GM21619 (cell line): ENCODE measurements around the gene ELAC1.
"Not testable (repeated sequence)": the region's sequence is repeated elsewhere in the genome, so short reads cannot be mapped to it uniquely, and the experiment has no call there.

ENCODE experiments used
- ATAC-seq: cut with Tn5 transposase; IDR thresholded peaks from one replicate; pipeline ENCODE4 v1.9.1; 2021; ENCODE audit not compliant: unreplicated experiment

Gene ELAC1

GRCh38 chr18:50970006-50970405 is 2.2 kb downstream of the ELAC1 start:
- ATAC-seq, result no peak

GRCh38 chr18:50972404-50972803 is 4.6 kb downstream of the ELAC1 start:
- not testable (repeated sequence) for ATAC-seq

- ATAC-seq, result no peak
These were observed 5.7 kb downstream of the ELAC1 start for GRCh38 chr18:50973367-50974126.

GRCh38 chr18:50977037-50977760 is 9.4 kb downstream of the ELAC1 start:
- no peak for ATAC-seq

GRCh38 chr18:50981381-50981780 is 13.5 kb downstream of the ELAC1 start:
- ATAC-seq, result no peak

- no peak for ATAC-seq
These were observed 14.4 kb downstream of the ELAC1 start for GRCh38 chr18:50982086-50982801.

GRCh38 chr18:50982802-50983179 is 15.0 kb downstream of the ELAC1 start:
- ATAC-seq, result no peak

GRCh38 chr18:50986360-50987087 is 18.7 kb downstream of the ELAC1 start:
- ATAC-seq, result no peak

GRCh38 chr18:50987261-50987660 is 19.4 kb downstream of the ELAC1 start:
- no peak for ATAC-seq

GRCh38 chr18:50989711-50990110 is 21.9 kb downstream of the ELAC1 start:
- no peak for ATAC-seq

GRCh38 chr18:50992351-50992762 is 24.5 kb downstream of the ELAC1 start:
- no peak for ATAC-seq

GRCh38 chr18:50994031-50994430 is 26.2 kb downstream of the ELAC1 start:
- no peak for ATAC-seq

GRCh38 chr18:51003174-51003573 is 35.3 kb downstream of the ELAC1 start:
- not testable (repeated sequence) for ATAC-seq

- ATAC-seq, result no peak
These were observed 38.4 kb downstream of the ELAC1 start for GRCh38 chr18:51006061-51006818.

GRCh38 chr18:51006948-51007789 is 39.3 kb downstream of the ELAC1 start:
- no peak for ATAC-seq

GRCh38 chr18:51007790-51008139 is 39.9 kb downstream of the ELAC1 start:
- no peak for ATAC-seq

- ATAC-seq, result no peak
These were observed 41.2 kb downstream of the ELAC1 start for GRCh38 chr18:51009072-51009471.

- no peak for ATAC-seq
These were observed 42.4 kb downstream of the ELAC1 start for GRCh38 chr18:51010218-51010617.

- ATAC-seq, result no peak
These were observed 43.9 kb downstream of the ELAC1 start for GRCh38 chr18:51011709-51012108.

- no peak for ATAC-seq
These were observed 44.6 kb downstream of the ELAC1 start for GRCh38 chr18:51012441-51012840.
